ENCODE data around the gene CXXC4.
A peak's percentile ranks its signal among the peaks of the same experiment; 100 is the strongest.

CXXC4 gene

GRCh38 chr4:104491481-104492182 is 3.1 kb downstream of the CXXC4 start:
- ChIA-PET CTCF (interaction anchor here (1.2 to 1.3 kb wide), 2 partner anchors 9 kb away, joined by 3 to 4 read pairs; no protein-coding TSS in a partner anchor), POLR2A (no interaction called here)

GRCh38 chr4:104490770-104491480 is 3.8 kb downstream of the CXXC4 start:
- ChIA-PET POLR2A (no interaction called here), CTCF (interaction anchor here (1.3 kb wide), 1 partner anchor 9 kb away, joined by 4 read pairs; no protein-coding TSS in a partner anchor)

More at GRCh38 chr4:104491481-104492182, 3.1 kb downstream of the CXXC4 start:
- DNase-seq (ENCODE audit: extremely low spot score), result peak; percentile 51
- TF ChIP-seq CTCF (IDR thresholded peaks at IDR 0.05; ENCODE audit: control extremely low read depth, extremely low read depth, low read depth, missing control alignments), result no peak

GRCh38 chr4:104490096-104490769 is 4.5 kb downstream of the CXXC4 start:
- no peak for TF ChIP-seq CTCF (IDR thresholded peaks at IDR 0.05; ENCODE audit: control extremely low read depth, extremely low read depth, low read depth, missing control alignments)
- peak; percentile 24 for DNase-seq (ENCODE audit: extremely low spot score)
- CTCF ChIA-PET, result interaction anchor here (1.3 kb wide), 1 partner anchor 10 kb away, joined by 4 read pairs; no protein-coding TSS in a partner anchor
- POLR2A ChIA-PET, result no interaction called here

More at GRCh38 chr4:104490770-104491480, 3.8 kb downstream of the CXXC4 start:
- peak; percentile 44 for DNase-seq (ENCODE audit: extremely low spot score)
- no peak for TF ChIP-seq CTCF (IDR thresholded peaks at IDR 0.05; ENCODE audit: control extremely low read depth, extremely low read depth, low read depth, missing control alignments)

- CTCF ChIA-PET, result no interaction called here
- no peak for TF ChIP-seq CTCF (IDR thresholded peaks at IDR 0.05; ENCODE audit: control extremely low read depth, extremely low read depth, low read depth, missing control alignments)
- POLR2A ChIA-PET, result no interaction called here
- no peak for DNase-seq (ENCODE audit: extremely low spot score)
Observed at GRCh38 chr4:104489731-104490095, 5.0 kb downstream of the CXXC4 start.

- POLR2A ChIA-PET, result no interaction called here
- no peak for DNase-seq (ENCODE audit: extremely low spot score)
- no peak for TF ChIP-seq CTCF (IDR thresholded peaks at IDR 0.05; ENCODE audit: control extremely low read depth, extremely low read depth, low read depth, missing control alignments)
- CTCF ChIA-PET, result interaction anchor here (0.8 to 1.6 kb wide), 7 partner anchors 15 to 423 kb away, joined by 3 to 7 read pairs (median 3); no protein-coding TSS in a partner anchor
Observed at GRCh38 chr4:104488151-104488550, 6.5 kb downstream of the CXXC4 start.
